NCI-H526 treated with DMSO at 0.1 percent for 48 hours (cell line): ENCODE measurements around the gene CCNC.

Experiments used
- DNase-seq: peaks from one replicate; lab custom pipeline; 2025; lab: John Stamatoyannopoulos, UW

CCNC gene

DNA sequence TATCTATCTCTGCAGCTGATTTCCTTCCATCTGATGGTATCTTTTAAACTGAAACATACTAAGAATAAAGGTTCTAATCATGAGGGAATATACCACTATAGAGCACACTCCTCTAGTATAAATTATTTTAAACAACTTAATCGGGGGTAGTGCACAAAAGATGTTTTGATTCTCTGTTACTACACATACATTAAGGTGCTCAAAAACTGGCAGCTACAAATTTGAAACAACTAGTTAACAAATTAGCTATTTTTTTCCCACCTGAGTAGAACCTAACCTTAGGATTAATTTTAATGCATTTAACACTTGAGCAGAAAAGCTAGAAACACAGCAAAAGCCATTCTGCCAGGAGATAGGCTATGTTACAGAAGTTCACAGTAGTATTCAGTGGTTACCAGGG, 23.0 kb downstream of the CCNC start:
- DNase-seq, result no peak

DNA sequence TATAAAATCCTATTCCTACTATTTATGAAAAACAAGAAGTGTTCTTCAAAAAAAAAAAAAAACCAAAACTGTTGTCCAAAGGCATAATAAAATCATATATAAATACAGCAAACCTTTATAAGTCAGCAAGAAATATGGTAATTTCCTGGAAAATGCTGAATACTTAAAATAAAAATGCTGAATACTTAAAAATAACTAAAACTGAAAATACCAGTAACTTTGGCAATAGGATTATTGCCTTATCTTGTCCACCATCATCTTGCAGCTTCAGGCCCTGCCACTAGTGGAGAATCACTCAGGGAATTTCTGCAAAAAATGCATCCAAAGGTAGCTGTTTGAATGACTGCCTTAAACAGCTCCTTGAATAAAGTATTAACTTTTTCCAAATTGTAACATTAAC, 24.5 kb downstream of the CCNC start:
- no peak for DNase-seq

DNA sequence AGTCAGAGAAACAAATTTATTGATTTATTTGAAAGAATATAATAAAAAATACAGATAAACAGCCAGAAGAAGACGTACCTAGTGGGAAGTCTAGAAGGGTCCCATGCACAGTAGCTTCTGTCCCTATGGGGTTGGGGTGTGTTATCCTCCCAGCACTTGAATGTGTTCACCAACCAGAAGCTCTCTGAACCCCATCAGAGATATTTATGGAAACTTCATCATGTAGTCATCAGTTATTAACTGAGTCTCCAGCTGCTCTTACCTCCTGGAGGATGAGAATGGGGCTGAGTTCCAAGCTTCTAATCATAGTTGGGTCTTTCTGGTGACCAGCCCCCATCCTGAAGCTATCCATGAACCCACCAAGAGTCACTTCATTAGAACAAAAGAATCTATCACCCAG, 37.8 kb downstream of the CCNC start:
- DNase-seq, result no peak

DNA sequence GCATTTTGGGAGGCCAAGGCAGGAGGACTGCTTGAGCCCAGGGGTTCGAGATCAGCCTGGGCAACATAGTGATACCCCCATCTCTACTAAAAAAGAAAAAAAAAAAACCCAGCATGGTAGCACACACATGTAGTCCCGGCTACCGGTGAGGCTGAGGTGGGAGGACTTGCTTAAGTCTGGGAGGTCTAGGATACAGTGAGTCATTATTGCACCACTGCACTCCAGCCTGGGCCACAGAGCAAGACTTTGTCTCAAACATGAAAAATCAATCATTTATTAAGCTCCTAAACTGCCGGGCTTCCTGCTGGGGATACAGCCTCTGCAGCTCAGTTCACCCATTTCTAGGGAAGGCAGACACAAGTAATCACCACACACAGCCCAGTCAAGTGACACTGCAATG, 45.9 kb downstream of the CCNC start:
- DNase-seq, result no peak

DNA sequence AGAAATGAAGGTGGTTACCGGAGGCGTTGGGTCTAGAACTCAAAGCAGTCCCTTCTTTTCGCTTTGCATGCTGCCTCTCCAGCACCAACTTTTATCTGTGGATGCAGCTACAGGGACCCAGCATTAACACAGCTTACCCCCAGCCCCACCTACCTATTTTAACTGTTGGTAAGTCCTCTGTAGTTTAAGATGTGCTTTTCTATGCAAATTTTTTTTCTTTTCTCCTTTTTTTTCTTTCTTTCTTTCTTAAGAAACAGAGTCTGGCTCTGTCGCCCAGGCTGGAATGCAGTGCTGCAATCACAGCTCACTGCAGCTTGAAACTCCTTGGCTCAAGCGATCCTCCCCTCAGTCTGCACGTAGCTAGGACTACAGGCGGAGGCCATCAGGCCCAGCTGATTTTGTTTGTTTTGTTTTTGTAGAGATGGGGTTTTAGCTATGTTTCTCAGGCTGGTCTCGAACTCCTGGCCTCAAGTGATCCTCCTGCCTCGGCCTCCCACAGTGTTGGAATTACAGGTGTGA, 46.8 kb downstream of the CCNC start:
- DNase-seq, result peak; percentile 63

DNA sequence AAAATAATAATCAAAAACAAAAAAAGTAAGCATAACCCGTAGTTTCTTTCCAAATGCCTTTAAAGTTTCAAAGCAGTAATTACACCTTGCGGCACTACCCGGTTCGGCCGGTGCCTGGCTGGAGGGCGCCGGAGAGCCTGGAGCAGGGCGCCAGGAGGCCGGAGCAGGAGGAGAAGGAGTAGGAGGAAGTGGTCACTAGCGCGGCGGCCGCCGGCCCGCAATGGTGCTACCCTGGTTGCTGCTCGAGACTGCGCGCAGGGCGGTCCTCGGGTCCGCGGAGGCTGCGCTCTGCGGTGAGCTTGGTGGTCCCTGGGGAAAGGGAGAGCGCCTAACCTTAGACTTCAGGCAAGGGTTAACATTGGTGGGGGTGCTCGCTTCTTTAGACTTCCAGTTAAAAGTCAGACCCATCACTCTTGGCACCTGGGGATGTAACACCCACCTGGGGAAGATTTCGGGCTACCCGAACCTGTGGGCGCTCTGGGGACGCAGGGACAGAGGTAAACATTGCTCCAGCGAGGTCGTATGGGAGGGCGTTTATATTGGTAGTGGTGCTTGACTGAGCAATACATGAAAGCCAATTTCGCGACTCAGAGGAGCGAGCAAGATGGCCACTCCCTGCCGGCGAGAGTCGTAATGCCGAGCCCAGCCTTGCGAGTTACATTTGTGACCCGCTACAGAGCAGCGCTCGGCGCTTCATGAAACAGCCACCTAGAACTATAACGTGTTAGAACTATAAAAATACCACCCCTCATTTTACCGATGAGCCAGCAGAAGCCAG, 47.4 kb downstream of the CCNC start:
- DNase-seq, result peak; percentile 71

DNA sequence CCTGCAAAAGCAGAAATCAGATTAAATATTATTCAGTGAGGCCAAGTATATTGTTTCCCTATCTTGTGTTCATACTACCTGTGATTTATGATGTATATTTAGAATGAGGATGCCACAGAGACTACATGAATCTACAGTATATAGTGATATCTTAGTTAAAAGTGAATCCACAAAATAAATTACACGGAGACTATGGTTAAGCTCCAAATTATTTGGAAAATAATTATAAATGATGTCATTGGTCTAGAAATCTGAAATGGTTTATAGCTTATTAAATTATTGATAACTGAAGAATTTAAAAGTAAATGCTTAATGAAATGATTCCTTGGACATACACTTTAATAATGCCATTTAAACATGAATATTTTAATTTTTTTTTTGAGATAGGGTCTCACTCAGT, 49.0 kb downstream of the CCNC start:
- no peak for DNase-seq

DNA sequence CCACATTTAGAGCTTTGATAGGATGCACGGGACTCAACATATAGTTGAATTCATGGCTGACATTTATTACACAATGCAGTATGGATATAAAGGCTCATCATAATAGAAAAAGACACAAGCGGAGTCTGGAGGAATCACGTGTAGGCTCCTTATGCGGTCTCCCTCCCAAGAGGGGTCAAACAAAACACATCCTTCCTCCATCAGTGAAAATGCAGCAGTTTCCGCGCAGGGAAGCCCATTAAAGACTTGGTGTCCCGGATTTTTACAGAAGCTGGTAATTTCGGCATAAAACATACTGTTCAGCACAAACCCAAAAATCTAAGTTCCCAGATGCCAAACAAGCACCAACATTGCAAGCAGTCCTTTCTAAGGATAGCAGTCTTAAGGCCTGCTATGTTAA, 54.4 kb downstream of the CCNC start:
- peak; percentile 5 for DNase-seq

DNA sequence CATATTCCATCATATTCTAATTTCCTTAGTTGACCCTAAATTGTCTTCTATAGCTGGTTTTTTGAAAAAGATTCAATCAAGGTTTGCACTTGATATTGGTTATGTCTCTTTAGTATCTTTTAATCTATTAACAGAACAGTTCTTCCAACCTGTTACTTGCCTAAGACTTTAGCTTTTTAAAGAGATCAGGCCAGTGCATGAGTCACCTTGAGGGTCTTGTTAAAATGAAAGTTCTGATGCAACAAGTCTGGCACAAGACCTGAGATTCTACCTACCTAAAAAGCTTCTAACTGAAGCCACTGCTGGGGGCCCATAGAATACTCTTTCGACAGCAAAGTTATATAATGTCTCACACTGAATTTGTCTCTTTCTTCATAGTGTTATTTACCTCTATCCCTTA, 56.4 kb downstream of the CCNC start:
- no peak for DNase-seq

DNA sequence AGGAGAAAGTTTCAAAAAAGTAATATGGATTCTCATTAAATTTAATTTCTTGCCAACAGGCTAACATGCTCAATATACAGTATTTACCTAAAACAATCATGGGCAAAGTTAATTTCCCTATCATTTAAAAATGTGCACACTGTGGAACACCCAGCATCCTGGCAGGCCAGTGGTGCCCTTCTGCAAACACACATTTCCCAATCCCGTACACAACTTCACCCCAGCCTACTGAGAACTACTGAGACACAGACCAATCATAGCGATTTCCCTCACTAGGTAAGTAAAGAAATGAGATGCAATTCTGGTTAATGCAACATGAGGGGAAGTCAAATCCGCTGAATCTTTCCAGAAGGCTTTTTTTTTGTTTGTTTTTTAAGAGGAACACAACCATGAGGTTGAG, 60.8 kb downstream of the CCNC start:
- DNase-seq, result peak; percentile 17

DNA sequence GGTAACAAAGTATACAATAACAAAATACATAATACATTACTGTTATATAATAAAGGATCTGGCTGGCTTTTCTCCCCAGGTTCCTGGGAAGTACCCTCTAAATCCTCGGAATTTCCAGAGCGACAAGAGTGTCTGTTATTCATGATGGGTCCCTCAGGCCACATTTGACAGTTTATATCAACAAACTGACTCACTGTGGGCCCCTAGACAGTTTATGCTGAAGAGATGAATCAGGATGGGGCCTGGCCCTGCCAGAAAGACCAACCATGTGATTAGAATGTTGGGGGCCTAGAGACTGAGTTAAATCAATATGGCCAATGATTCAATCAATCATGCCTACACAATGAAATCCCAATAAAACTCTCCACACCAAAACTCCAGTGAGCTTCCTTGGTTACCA, 66.7 kb downstream of the CCNC start:
- DNase-seq, result no peak

DNA sequence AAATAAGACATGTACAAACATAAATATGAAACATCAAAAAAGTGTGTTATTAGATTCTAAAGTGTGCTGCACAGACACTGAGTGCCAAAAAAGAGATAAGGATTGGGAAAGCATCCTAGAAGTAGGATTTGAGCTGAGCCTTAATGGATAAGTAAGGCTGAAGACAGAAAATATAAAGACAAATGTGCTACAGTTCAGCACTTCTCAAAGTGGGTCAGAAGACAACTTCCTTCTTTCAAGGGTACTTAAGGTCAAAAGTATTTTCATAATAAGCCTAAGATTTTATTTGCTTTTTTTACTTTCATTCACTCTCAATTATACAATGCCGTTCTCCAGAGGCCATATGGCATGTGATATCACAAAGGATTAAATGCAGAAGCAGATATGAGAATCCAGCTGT, 70.0 kb downstream of the CCNC start:
- no peak for DNase-seq

DNA sequence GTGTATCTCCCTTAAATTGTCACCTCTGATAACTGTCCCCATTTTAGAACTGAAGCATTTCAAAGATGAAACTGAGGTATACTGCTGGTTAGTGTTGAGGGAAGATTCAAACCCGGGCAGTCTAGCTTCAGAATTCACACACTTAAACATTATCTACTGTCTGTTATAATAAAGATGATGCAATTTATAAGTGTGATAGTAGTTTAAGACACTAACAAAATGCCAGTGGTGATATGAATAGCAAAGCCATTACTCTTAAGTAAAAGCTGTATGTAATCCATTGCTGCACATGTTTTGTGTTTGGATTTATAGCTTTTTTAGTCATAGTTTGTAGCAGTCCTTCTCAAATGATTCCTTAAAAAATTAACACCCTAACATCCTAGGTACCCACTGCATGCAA, 73.0 kb downstream of the CCNC start:
- DNase-seq, result no peak
